Keratinocyte (primary cell): ENCODE results near the gene SYF2. TPM values are rescaled to one million over a fixed set of nuclear protein-coding genes. Genes with fewer than 3 reads are reported as not detected.

Source experiments
- DNase-seq: peaks from one replicate; pipeline ENCODE4 v3.0.0-alpha.2; 2011; ENCODE audit warnings: low read depth, missing footprints, low spot score
- FAIRE-seq: peaks from 2 replicates; lab custom pipeline; 2011; peaks lifted over from hg19 to GRCh38; lab: Jason Lieb, UNC
- H2AFZ ChIP-seq: 2 replicates; pipeline ENCODE4 v1.6.0; 2012; ENCODE audit warnings: low read length, control low read depth, inconsistent platforms; ENCODE audit not compliant: control insufficient read depth
- H3K27ac ChIP-seq: 2 replicates; pipeline ENCODE4 v1.5.1; 2011; ENCODE audit warnings: low read length; ENCODE audit not compliant: control insufficient read depth, insufficient read depth
- H3K27me3 ChIP-seq: 3 replicates; pipeline ENCODE4 v1.6.0; 2011; ENCODE audit warnings: low read length; ENCODE audit not compliant: control insufficient read depth, insufficient read depth; ENCODE audit errors: extremely low read depth
- H3K36me3 ChIP-seq, 2 experiments: 2 replicates in 1 of 2; 3 replicates in 1 of 2; pipeline ENCODE4 v1.5.1; 2011; ENCODE audit warnings: low read length in 2 of 2, mild to moderate bottlenecking in 1 of 2; ENCODE audit not compliant: control insufficient read depth in 2 of 2, insufficient read depth in 2 of 2; ENCODE audit errors: extremely low read depth in 1 of 2
- H3K4me1 ChIP-seq: 3 replicates; pipeline ENCODE4 v1.5.1; 2011; ENCODE audit warnings: low read length; ENCODE audit not compliant: control insufficient read depth, insufficient read depth; ENCODE audit errors: extremely low read depth
- H3K4me2 ChIP-seq: 3 replicates; pipeline ENCODE4 v1.6.0; 2011; ENCODE audit warnings: low read depth, low read length; ENCODE audit not compliant: control insufficient read depth, insufficient read depth; ENCODE audit errors: extremely low read depth
- H3K4me3 ChIP-seq, 3 experiments: fragments of 200-600 bp in 1 of 3; sonication (generic) in 1 of 3; 2 replicates in 2 of 3; 3 replicates in 1 of 3; pipeline ENCODE4 v1.5.1; 2011 to 2016; ENCODE audit warnings: low read length in 3 of 3, mild to moderate bottlenecking in 3 of 3, control low read depth in 2 of 3, inconsistent platforms in 1 of 3, low read depth in 1 of 3, mixed read lengths in 1 of 3, mixed run types in 1 of 3, moderate library complexity in 1 of 3; ENCODE audit not compliant: control insufficient read depth in 2 of 3, insufficient read depth in 2 of 3; ENCODE audit errors: extremely low read depth in 1 of 3
- H3K79me2 ChIP-seq: 2 replicates; pipeline ENCODE4 v1.6.0; 2012; ENCODE audit warnings: low read length; ENCODE audit not compliant: control insufficient read depth, insufficient read depth
- H3K9ac ChIP-seq: 3 replicates; pipeline ENCODE4 v1.6.0; 2011; ENCODE audit warnings: low read length; ENCODE audit not compliant: control insufficient read depth, insufficient read depth; ENCODE audit errors: extremely low read depth
- H3K9me1 ChIP-seq: 3 replicates; pipeline ENCODE4 v1.6.0; 2011; ENCODE audit warnings: low read length; ENCODE audit not compliant: control insufficient read depth, insufficient read depth; ENCODE audit errors: extremely low read depth
- H3K9me3 ChIP-seq: 2 replicates; pipeline ENCODE4 v1.5.1; 2012; ENCODE audit warnings: low read depth, low read length; ENCODE audit not compliant: control insufficient read depth
- H4K20me1 ChIP-seq: 3 replicates; pipeline ENCODE4 v1.6.0; 2011; ENCODE audit warnings: low read length; ENCODE audit not compliant: control insufficient read depth, insufficient read depth; ENCODE audit errors: extremely low read depth
- CTCF ChIP-seq, 3 experiments: IDR thresholded peaks in 1 of 3; conservative IDR thresholded peaks in 1 of 3; optimal IDR thresholded peaks in 1 of 3; 2 replicates in 2 of 3; 3 replicates in 1 of 3; pipeline versions ENCODE3 to v1.5.1; 2011; ENCODE audit warnings: low read length in 3 of 3, mild to moderate bottlenecking in 3 of 3, moderate library complexity in 2 of 3, control low read depth in 1 of 3, inconsistent platforms in 1 of 3; ENCODE audit not compliant: insufficient read depth in 2 of 3; ENCODE audit errors: extremely low read depth in 1 of 3
- EZH2 ChIP-seq: IDR thresholded peaks from one replicate; pipeline ENCODE4 v1.6.1; 2012; ENCODE audit warnings: inconsistent platforms, mild to moderate bottlenecking, low read length, moderate library complexity
- dilution Hi-C: fragments of 300-500 bp; cut with MboI; formaldehyde crosslinking; loops from one replicate; pipeline ENCODE4 v1.7.0; 2020; ENCODE audit warnings: low sequenced_read_pairs; ENCODE audit not compliant: extremely low pct_ligation_motif_present
- polyA plus RNA-seq, 5 experiments: library from polyadenylated mRNA; depleted of rRNA in 3 of 5; stranded (reverse) in 3 of 5; stranded (forward) in 1 of 5; unstranded in 1 of 5; fragments of >200 nt; gene quantifications; 1 replicate in 1 of 5; 2 replicates in 3 of 5; 3 replicates in 1 of 5; pipeline versions ENCODE4 v1.2.1 to v1.2.3, GENCODE V29; 2011 to 2012; ENCODE audit warnings: missing spikeins in 2 of 5, low read depth in 1 of 5, low replicate concordance in 1 of 5

The SYF2 gene
- polyA plus RNA-seq, 1 donor (not counting 4 experiments of a cell fraction or from before 2014, with no cell fraction given), result 31.8 TPM

- Histone ChIP-seq H3K9me3 (no peaks in the 10 kb centered on the region), H3K27me3 (no peaks in the 10 kb centered on the region), H3K27ac (no peak overlapping the region), H3K9me1 (no peaks in the 10 kb centered on the region), H3K9ac (no peak overlapping the region), H3K4me1 (no peaks in the 10 kb centered on the region), H2AFZ (no peak overlapping the region), H3K4me2 (no peak overlapping the region), H3K79me2 (no peaks in the 10 kb centered on the region), H4K20me1 (no peaks in the 10 kb centered on the region), H3K36me3 (no peaks in the 10 kb centered on the region), H3K4me3 (no peak overlapping the region)
- TF ChIP-seq CTCF (optimal IDR thresholded peaks at IDR 0.05 in 1 of 3, IDR thresholded peaks at IDR 0.05 in 1 of 3, conservative IDR thresholded peaks at IDR 0.05 in 1 of 3; ENCODE audit: extremely low read depth in 1 of 3, insufficient read depth in 2 of 3, low read length in 3 of 3), result no peak
- no peak for TF ChIP-seq EZH2
- dilution Hi-C loops, result loop anchor here (25.0 kb wide), 1 partner anchor 269 kb away; the partner anchor contains the start of gene RUNX3
- DNase-seq (no peak), FAIRE-seq (no peak)
These were observed 26.1 kb downstream of the SYF2 start for GRCh38 chr1:25206201-25206600.

- H3K4me3 ChIP-seq, result no peak overlapping the region
- no peaks in the 10 kb centered on the region for H4K20me1 ChIP-seq
- DNase-seq, result no peak
- H3K36me3 ChIP-seq, result no peaks in the 10 kb centered on the region
- H3K27ac ChIP-seq, result no peak overlapping the region
- dilution Hi-C loops, result loop anchor here (25.0 kb wide), 1 partner anchor 268 kb away; the partner anchor contains the start of gene RUNX3
- no peak for FAIRE-seq
- no peaks in the 10 kb centered on the region for H3K4me1 ChIP-seq
- H3K79me2 ChIP-seq, result no peaks in the 10 kb centered on the region
- no peak overlapping the region for H2AFZ ChIP-seq
- no peaks in the 10 kb centered on the region for H3K27me3 ChIP-seq
- H3K9me1 ChIP-seq, result no peaks in the 10 kb centered on the region
- TF ChIP-seq EZH2 (no peak), CTCF (optimal IDR thresholded peaks at IDR 0.05 in 1 of 3, IDR thresholded peaks at IDR 0.05 in 1 of 3, conservative IDR thresholded peaks at IDR 0.05 in 1 of 3; ENCODE audit: extremely low read depth in 1 of 3, insufficient read depth in 2 of 3, low read length in 3 of 3) (no peak)
- H3K4me2 ChIP-seq, result no peak overlapping the region
- H3K9me3 ChIP-seq, result no peaks in the 10 kb centered on the region
- no peak overlapping the region for H3K9ac ChIP-seq
These were observed 26.5 kb downstream of the SYF2 start for GRCh38 chr1:25205786-25206185.
